GM12891 (cell line): ENCODE data around the gene TUB.

Source experiments
- DNase-seq: peaks from one replicate; pipeline ENCODE4 v3.0.0; 2011; ENCODE audit warnings: low spot score; ENCODE audit not compliant: insufficient read length
- FAIRE-seq: peaks from 2 replicates; lab custom pipeline; 2011; peaks lifted over from hg19 to GRCh38; lab: Jason Lieb, UNC
- PAX5 ChIP-seq: IDR thresholded peaks from 2 replicates; pipeline ENCODE4 v1.6.1; 2011; ENCODE audit warnings: low read length, moderate library complexity, mild to moderate bottlenecking; ENCODE audit not compliant: insufficient read depth, severe bottlenecking
- POLR2A ChIP-seq: IDR thresholded peaks from 2 replicates; pipeline ENCODE4 v1.6.1; 2011; ENCODE audit warnings: low read depth, low read length, control low read depth
- POLR2AphosphoS5 ChIP-seq: IDR thresholded peaks from 2 replicates; pipeline ENCODE4 v1.6.1; 2011; ENCODE audit warnings: low read depth, low read length, control low read depth
- POU2F2 ChIP-seq: IDR thresholded peaks from 2 replicates; pipeline ENCODE4 v1.6.1; 2011; ENCODE audit warnings: low read depth, mild to moderate bottlenecking, control low read depth, low read length, moderate library complexity
- SPI1 ChIP-seq: IDR thresholded peaks from 2 replicates; pipeline ENCODE4 v1.6.1; 2011; ENCODE audit warnings: low read depth, low read length, control low read depth
- TAF1 ChIP-seq: IDR thresholded peaks from 2 replicates; pipeline ENCODE4 v1.6.1; 2011; ENCODE audit warnings: low read depth, low read length, control low read depth

Gene TUB

DNA sequence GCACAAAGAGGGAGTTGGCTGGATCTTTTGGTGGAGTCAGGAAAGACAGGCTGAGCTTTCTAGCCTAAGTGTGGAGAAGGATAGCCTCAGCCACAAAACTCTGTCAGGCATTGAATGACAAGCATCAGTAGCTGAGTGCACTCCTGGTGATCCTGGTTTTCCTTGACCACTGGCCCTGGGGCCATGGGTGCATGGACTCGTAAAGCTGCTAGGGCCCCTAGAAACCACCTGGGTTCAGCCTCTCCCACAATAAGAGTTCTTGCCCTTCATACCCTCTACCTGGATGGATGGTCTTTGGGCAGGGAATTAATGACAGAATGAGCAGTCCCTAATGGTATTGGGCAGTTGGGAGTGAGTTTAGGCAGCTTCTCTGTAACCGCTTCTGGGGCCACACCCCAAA, 22.9 kb downstream of the TUB start:
- no peak for TF ChIP-seq POU2F2
- no peak for TF ChIP-seq POLR2A
- TF ChIP-seq SPI1: no peak
- TF ChIP-seq TAF1: no peak
- no peak for TF ChIP-seq POLR2AphosphoS5
- TF ChIP-seq PAX5: no peak
- FAIRE-seq: no peak
- no peak for DNase-seq

DNA sequence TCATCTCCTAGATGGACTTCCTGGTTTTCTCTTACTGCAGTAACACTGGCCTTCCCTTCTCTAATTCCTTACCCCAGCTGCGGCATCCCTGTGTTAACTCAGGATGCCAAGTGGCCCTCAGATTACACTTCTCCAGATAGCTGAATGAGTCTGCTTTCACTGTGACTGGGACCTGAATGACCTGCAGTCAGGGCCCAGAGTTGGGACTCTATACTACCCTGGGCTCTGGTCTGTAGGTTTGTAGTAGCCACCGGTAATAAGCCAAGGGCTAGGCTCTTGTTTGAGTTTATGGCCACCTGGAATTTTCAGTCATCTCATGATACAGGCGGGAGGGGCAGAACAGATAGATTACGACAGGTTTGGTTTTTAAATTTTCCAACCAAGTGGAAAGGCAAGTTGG, 24.1 kb downstream of the TUB start:
- FAIRE-seq (no peak), DNase-seq (no peak)
- TF ChIP-seq POLR2A: no peak
- TF ChIP-seq SPI1: no peak
- no peak for TF ChIP-seq PAX5
- TF ChIP-seq POLR2AphosphoS5: no peak
- TF ChIP-seq POU2F2: no peak
- no peak for TF ChIP-seq TAF1

DNA sequence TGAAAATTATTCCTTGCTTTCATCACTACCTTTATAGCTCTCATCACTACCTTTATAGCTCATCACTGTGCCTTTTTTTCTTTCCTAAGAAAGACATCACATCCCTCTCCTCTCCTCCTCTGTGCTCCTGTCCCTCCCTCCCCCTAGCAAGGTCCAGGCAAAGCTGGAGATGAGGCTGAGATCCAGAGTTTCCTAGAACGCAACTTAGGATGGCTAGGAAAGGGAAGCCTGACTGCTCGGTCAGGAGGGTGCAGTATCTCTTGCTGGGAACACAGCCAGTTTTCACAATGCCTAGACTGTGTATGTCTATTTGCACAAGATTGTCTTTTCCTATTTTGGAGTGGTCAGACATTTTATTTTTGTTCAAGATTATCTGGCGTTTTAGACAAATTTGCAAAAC, 24.7 kb downstream of the TUB start:
- no peak for FAIRE-seq
- TF ChIP-seq TAF1 (no peak), PAX5 (no peak), SPI1 (no peak)
- no peak for DNase-seq

DNA sequence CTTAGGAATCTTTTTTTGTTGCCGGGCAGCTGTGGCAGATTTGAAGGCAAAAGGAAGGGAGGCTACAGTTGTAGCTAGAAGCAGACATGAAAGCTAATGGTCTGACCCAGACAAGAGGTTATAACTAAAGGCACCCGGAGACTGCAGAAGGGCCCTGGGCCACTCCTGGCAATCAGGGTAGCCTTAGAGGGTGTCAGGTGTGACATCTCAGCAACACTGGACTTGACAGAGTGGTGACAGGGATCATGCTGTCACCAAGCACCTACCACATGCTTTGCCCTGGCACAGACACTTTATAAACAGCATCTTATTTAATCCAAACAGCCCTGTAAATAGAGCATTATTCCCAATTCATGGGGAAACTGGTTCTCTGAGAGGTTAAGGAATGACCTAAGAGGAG, 25.7 kb downstream of the TUB start:
- no peak for FAIRE-seq
- TF ChIP-seq POLR2A (no peak), POLR2AphosphoS5 (no peak), PAX5 (no peak), POU2F2 (no peak), TAF1 (no peak), SPI1 (no peak)
- DNase-seq: no peak

DNA sequence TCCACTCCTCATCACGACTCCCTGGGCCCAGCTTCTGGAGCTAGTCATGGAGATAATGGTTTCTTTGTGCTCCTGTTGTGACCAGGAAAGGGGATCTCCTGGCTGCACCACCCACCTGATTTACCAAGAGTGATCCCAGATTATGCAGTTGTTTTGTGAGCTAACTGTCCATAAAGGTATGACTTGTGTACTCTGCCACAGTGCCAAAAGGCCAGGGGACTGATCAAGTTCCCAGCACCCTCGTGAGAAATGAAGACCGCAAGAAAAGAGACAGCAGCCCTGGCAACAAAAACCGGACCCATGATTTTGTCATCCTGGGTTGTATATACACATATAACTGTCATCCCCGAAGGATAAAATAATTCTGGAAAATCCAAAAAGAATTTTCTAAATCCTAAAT, 26.6 kb downstream of the TUB start:
- FAIRE-seq (no peak), DNase-seq (no peak)
- no peak for TF ChIP-seq POLR2A
- no peak for TF ChIP-seq POU2F2
- TF ChIP-seq POLR2AphosphoS5: no peak
- TF ChIP-seq SPI1: no peak
- no peak for TF ChIP-seq TAF1
- no peak for TF ChIP-seq PAX5

DNA sequence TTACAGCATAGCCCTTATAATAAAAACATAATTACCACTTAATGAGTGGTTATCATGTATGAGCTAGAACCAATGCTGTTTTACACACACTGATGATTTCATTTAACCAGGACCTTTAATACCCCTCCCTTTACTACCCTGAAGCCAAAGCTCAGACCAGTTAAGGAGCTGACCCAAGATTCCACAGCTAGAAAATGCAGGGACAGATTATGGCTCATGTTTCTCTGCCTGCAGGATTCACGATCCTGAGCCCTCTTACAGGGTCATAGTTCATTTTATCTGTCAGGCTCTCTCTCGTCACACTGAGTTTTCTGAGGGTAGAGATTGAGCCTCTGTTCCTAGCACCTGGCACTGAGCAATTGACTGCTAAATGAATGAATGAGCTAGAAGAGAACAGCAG, 27.4 kb downstream of the TUB start:
- DNase-seq: no peak
- no peak for FAIRE-seq
- TF ChIP-seq PAX5: no peak
- no peak for TF ChIP-seq TAF1
- no peak for TF ChIP-seq SPI1
- no peak for TF ChIP-seq POLR2AphosphoS5

DNA sequence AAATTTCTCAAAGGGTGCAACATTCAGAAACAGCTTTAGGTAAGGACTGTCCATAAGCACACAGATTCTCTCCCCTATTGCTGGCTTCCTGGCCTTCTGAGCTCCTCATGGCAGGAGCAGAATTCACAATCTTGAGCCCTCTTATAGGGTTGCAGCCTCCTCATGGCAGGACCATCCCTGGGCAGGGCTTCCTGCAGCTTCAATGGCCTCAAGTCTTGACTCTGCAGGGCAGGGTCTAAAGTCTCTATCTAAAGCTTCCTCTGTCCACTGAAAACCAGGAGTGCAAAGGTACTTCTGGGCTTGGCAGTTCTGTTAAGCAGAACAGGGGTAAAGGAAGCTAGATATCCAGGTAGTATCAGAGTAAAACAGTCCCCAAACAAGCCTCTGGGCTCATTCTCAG, 28.7 kb downstream of the TUB start:
- no peak for DNase-seq
- no peak for FAIRE-seq
- TF ChIP-seq PAX5 (no peak), TAF1 (no peak), POLR2AphosphoS5 (no peak), POU2F2 (no peak), SPI1 (no peak), POLR2A (no peak)

DNA sequence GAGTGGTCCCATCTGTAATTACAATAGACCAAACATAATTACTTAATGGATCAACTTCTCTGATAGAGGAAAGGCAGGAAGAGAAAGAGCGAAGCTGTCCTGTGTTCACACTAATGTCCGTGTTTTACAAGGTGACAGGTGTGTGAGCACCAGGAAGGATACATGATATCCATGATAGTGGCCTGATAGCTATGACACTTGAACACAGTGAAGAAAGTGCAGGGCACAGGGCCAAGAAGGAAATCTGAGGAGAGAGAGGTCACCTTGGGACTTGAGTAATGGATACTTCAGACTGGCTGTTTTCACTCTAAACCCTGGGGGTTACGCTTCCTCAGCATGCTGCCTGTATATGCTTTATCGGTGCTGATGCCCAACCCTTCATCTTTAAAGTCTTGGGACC, 29.4 kb downstream of the TUB start:
- TF ChIP-seq TAF1: no peak
- TF ChIP-seq POU2F2: no peak
- no peak for TF ChIP-seq POLR2AphosphoS5
- no peak for FAIRE-seq
- no peak for DNase-seq

DNA sequence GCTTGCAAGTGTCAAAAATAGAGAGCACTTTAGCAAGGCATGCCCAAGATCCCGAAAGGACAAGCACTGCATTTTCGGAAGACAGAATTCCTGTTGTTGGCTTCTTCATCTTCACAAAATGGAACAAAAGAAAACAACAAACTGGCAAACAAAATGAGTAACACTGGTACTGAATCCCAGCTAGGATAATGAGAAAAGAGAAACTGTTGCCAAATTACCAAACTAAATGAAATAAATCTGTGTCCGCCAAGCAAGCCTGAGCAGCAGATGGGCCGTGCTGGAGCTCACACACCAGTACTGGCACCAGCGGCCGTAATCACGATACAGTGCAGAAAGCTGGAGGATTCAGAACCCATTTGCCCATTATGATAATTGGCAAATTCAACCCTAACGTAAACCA, 30.6 kb downstream of the TUB start:
- FAIRE-seq (no peak), DNase-seq (no peak)
- TF ChIP-seq TAF1: no peak
- TF ChIP-seq POLR2A: no peak
- no peak for TF ChIP-seq PAX5
- TF ChIP-seq POU2F2: no peak
- TF ChIP-seq SPI1: no peak
- TF ChIP-seq POLR2AphosphoS5: no peak

DNA sequence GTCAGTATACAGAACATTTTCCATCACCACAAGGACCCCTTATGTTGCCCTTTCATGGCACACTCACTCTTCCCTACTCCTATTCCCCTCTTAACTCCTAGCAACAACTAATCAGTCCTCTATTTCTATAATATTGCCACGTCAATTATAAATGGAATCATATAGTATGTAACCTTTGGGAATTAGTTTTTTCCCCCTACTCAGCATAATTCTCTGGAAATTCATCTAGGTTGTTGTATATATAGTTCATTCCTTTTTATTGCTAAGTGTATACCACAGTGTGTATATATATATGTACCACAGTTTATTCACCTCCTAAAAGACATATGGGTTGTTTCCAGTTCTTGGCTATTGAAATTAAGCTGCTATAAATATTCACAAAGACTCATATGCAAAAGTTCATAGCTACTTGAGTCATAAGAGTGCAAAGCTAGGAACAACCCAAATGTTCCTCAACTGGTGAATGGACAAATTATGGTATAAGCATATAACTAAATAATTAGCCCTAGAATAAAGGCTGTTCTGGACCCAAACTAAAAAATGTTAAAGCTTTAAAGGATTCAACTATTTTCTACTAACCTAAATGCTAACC, 41.3 kb downstream of the TUB start:
- FAIRE-seq (no peak), DNase-seq (no peak)
- TF ChIP-seq POU2F2 (no peak), POLR2A (no peak)

DNA sequence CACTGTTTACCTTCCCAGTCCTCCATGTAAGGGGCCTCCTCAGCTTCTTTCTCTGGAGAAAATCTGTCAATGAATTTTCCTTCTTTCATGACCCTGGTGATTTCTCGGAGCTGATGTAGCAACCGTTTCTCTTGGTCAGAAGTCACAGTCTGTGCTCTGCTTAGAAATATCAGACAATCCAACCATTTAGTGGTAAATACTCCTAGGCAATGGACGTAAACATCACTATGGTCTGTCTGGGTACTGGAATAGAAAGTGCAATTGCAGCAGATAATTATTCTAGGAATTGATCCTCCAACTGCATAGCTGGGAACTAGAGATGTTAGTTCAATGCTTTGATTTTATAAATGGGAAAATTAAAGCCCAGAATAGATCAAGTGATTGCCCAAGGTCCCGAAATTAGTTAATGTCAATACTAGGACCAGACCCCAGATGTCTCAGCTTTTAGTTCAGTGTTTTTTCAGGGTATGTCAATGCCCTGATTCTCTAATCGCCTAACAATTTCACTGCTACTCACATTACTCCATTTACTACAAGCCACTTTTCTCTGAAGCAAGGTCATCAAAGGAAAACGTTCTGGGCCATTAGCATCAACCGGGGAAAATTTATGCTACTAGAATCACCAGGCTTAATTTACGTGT, 45.8 kb downstream of the TUB start:
- TF ChIP-seq POU2F2: no peak
- no peak for TF ChIP-seq PAX5
- no peak for TF ChIP-seq POLR2AphosphoS5
- TF ChIP-seq POLR2A: no peak
- no peak for TF ChIP-seq SPI1
- no peak for TF ChIP-seq TAF1
- FAIRE-seq: no peak
- no peak for DNase-seq
